Left ventricle myocardium superior (tissue), 1 donor: ENCODE data around the gene NDUFV1. TPM values are rescaled to one million over a fixed set of nuclear protein-coding genes. Genes with fewer than 3 reads are reported as not detected.
A peak's percentile ranks its signal among the peaks of the same experiment; 100 is the strongest.
"Not testable (repeated sequence)": the region's sequence is repeated elsewhere in the genome, so short reads cannot be mapped to it uniquely, and the experiment has no call there.

Source experiments
- ATAC-seq: fragments of 200-7000 bp; cut with Tn5 transposase; one replicate; pipeline ENCODE4 v1.9.1; 2020; ENCODE audit warnings: mild to moderate bottlenecking, moderate library complexity
- DNase-seq: peaks from one replicate; pipeline ENCODE4 v3.0.0-alpha.2; 2020
- intact Hi-C: fragments of 100-400 bp; cut with micrococcal nuclease; formaldehyde crosslinking; loops from one replicate; pipeline ENCODE4 v1.11.0; 2022
- total RNA-seq: library from RNA; stranded (reverse); fragmentation: NEBNext Ultra II Directional; extraction: Animal tissue kit (Norgen Biotek cat#: 25700); gene quantifications from one replicate; pipeline ENCODE4 v1.2.1, GENCODE V29; 2021
- donor health status: DM: no; HTN: yes; CAD: no; lungs with severe emphysema.

Gene NDUFV1
- total RNA-seq, 1 donor from 2014 or later = 768 TPM

- ATAC-seq (no peak), DNase-seq (no peak)
- intact Hi-C loops = no loop called here
Observed at GRCh38 chr11:67607507-67607906, 771 bp downstream of the NDUFV1 start.

GRCh38 chr11:67608486-67608885 lies 1.8 kb downstream of the NDUFV1 start:
- no peak for ATAC-seq
- intact Hi-C loops = no loop called here
- no peak for DNase-seq

GRCh38 chr11:67609316-67609715 lies 2.6 kb downstream of the NDUFV1 start:
- intact Hi-C loops = no loop called here
- ATAC-seq = no peak
- DNase-seq = no peak

GRCh38 chr11:67610302-67610868 lies 3.6 kb downstream of the NDUFV1 start:
- DNase-seq (no peak), ATAC-seq (no peak)
- intact Hi-C loops = no loop called here

GRCh38 chr11:67611165-67611564 lies 4.4 kb downstream of the NDUFV1 start:
- intact Hi-C loops = no loop called here
- ATAC-seq (no peak), DNase-seq (no peak)

- intact Hi-C loops = no loop called here
- no peak for DNase-seq
- no peak for ATAC-seq
Observed at GRCh38 chr11:67611704-67612587, 5.2 kb downstream of the NDUFV1 start.

- ATAC-seq (no peak), DNase-seq (no peak)
- intact Hi-C loops = no loop called here
Observed at GRCh38 chr11:67612751-67613150, 6.0 kb downstream of the NDUFV1 start.

- intact Hi-C loops = no loop called here
- ATAC-seq (no peak), DNase-seq (no peak)
Observed at GRCh38 chr11:67613313-67613959, 6.7 kb downstream of the NDUFV1 start.

- DNase-seq (peak; percentile 75), ATAC-seq (peak; percentile 39)
- intact Hi-C loops = no loop called here
Observed at GRCh38 chr11:67613960-67614715, 7.4 kb downstream of the NDUFV1 start.

- DNase-seq (peak; percentile 62), ATAC-seq (peak; percentile 50)
- intact Hi-C loops = no loop called here
Observed at GRCh38 chr11:67614730-67615714, 8.3 kb downstream of the NDUFV1 start.

GRCh38 chr11:67615728-67616430 lies 9.1 kb downstream of the NDUFV1 start:
- DNase-seq (no peak), ATAC-seq (no peak)
- intact Hi-C loops = no loop called here

GRCh38 chr11:67616431-67617242 lies 9.9 kb downstream of the NDUFV1 start:
- peak; percentile 64 for DNase-seq
- peak; percentile 70 for ATAC-seq
- intact Hi-C loops = no loop called here

- intact Hi-C loops = no loop called here
- DNase-seq (no peak), ATAC-seq (peak; percentile 29)
Observed at GRCh38 chr11:67617243-67617953, 10.7 kb downstream of the NDUFV1 start.

- ATAC-seq, DNase-seq, intact Hi-C loops: not testable (repeated sequence)
Observed at GRCh38 chr11:67618901-67619659, 12.3 kb downstream of the NDUFV1 start.
